SIG-M5 treated with dmso at 0.1 percent for 504 hours (cell line): ENCODE results near the gene SH3BGRL2.
"Not testable (repeated sequence)": the region's sequence is repeated elsewhere in the genome, so short reads cannot be mapped to it uniquely, and the experiment has no call there.

Experiments used
- DNase-seq: peaks from one replicate; lab custom pipeline; 2025; ENCODE audit not compliant: unreplicated experiment; lab: John Stamatoyannopoulos, UW

Gene SH3BGRL2

DNA sequence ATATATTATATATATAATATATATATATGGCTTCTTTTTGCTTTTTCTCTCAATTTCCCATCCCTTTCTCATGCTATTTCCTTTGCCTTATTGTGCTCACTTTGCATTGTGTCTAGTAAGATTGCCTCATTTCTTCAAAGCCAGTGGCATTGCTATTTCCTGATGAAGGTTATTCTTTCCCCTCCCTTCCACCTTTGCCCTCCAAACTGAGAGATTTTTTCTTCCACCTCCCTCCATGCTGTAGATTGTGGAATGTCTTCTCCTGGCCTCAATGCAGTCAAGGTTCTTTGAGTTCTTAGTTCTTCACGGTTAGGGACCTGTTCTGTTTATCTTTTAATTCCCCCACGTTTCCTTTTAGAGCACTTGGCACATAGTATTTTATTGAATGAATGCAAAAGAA lies 17.2 kb downstream of the SH3BGRL2 start:
- DNase-seq = no peak

DNA sequence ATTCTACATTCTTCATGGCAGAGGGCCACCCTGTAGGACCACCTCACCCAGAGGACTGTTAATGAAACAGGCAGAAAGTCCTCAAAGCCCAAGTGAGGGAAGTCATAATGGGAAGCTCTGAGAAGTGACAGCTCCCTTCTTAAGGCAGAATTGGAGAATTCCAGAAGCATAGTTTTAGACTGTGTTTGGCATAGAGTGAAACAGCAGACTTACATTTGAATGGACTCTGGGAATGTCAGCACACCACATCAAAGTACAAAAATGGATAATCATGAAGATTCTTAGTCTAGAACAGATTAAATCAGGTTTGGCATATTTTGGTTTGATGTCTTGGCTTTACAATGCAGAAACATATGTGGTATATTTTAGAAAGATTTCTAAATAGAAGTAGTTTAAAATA lies 17.9 kb downstream of the SH3BGRL2 start:
- DNase-seq = no peak

DNA sequence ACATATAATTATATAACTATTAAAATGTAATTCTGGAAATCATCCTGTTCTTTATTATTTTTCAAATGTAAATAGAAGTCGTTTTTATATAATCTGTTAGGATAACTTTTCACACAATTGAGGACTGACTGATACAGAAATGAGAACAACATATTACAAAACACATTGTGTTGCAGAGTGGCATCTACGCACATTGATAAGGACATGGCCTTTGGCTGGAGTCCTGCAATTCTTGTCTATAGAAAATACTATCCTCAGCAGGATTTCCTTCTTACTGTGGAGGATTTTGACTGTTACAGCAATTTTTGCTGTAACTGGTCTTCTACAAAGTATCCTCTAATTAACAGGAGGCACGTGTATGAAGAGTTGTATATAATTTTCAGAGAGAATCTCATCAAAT lies 19.8 kb downstream of the SH3BGRL2 start:
- no peak for DNase-seq

DNA sequence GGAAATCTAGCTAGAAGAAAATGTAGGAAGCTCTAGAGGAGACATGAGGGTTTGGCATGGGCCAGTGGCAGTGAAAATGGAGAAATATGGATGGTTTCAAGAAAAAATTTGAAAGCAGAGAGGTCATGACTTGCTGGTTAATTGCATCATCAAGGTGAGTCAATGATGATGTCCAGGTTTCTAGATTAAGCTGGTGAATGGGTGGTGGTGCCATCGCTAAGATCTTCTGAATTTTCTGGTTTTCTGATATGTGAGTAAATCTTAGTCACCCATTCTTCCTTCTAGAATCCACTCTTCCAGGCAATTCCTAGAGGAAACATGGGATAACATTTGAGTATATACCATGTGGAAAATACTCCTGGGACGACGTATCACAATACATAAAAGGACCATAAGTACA lies 25.0 kb downstream of the SH3BGRL2 start:
- no peak for DNase-seq

DNA sequence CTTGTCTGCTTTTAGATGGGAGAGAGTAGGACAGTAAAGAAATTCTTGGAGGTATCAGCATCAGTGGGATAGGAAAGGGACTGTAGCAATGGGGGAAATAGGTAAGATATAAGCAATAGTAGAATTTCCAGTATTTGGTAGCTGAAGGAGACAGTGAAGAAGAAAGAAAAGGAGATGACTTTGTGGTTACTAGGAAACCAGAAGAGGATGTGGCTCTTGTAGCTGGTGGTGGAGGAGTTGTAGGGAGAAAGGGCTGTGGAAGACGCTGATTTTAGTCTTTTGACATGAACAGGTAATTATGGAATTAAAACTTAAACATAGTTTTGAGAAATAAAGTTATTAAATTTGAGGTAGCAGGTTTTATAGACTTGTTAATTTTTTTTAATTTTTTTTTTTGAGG lies 26.1 kb downstream of the SH3BGRL2 start:
- no peak for DNase-seq

DNA sequence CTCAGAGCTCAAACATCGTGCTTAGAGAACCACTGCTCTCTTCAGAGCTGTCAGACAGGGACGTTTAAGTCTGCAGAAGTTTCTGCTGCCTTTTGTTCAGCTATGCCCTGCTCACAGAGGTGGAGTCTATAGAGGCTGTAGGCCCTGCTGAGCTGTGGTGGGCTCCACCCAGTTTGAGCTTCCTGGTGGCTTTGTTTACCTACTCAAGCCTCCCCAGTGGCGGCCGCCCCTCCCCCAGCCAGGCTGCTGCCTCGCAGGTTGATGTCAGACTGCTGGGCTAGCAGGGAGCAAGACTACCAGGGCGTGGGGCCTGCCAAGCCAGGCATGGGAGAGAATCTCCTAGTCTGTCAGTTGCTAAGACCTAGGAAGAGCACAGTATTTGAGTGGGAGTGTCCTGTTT lies 32.5 kb downstream of the SH3BGRL2 start:
- not testable (repeated sequence) for DNase-seq

DNA sequence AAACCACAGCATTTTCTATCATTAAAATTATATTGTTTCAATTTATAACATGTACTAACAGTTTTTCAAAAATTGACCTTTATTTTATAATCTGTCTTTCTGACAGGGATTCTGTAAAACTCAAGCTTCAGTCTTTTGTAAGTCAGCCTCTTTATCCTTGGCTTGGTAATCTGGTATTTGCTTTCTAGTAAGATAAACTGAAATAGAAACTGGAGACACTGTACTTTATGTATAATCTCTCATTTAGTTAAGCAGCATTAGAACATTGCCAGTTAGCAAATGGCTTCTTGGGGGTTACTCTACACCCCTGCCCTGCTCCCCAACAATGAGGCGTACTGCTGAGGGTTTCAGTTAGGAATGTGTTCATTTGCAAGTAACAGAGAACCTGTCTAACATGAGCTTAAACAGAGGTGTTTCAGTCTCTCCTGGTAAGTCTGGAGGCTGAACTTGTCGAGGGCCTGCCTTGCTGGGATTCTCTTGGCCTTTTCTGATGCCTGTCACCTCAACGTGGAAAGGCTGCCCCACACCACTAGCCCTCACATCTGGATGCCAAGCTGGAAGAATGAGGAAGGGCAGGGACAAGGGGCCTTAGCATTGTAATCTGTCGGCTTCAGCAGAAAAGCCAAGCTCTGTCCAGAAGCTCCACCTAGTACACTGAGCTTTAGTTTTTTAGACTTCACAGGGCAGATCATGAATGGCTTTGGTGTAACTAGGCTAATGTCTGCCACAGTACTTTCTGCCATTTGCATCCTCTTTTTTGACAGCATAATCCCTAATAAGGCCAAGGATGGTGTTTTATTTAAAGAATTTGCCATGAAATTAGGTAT lies 34.8 kb downstream of the SH3BGRL2 start:
- no peak for DNase-seq

DNA sequence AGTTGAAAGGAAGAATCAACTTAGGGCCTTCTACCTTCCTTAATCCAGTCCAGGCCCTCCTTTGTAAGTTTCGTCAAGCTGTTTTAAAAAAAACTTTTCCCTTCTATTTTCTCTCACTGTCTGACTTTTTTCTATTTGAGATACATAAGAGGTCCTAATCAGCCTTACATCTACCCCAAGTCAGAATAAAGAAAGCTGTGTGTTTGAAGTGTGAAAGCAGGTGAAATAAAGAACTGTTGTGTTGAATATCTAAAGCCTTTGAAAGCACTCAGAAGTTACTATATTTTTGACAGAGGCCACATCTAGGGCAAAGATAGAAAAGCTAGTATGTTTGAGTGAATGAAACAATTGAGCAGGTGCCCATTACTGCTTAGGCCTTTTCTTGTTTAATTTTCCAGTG lies 35.5 kb downstream of the SH3BGRL2 start:
- no peak for DNase-seq

DNA sequence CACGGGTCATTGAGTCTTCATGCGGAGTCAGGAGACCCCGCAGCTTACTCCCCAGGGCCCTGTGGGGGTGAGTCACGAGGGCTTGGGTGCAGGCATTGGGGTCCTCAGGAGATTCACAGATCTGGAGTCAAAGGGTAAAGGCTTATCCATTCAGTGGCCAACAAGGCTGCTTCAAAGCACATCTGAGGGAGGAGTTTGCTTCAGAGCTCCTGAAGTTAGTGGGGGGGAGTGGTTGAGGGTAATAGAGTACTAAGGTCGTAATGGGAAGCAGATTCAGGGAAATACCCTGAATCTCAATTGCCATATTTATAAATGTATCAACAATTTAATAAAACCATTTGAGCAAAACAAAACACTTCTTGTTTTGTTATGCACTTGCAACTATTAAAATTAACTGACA lies 37.3 kb downstream of the SH3BGRL2 start:
- DNase-seq = no peak

DNA sequence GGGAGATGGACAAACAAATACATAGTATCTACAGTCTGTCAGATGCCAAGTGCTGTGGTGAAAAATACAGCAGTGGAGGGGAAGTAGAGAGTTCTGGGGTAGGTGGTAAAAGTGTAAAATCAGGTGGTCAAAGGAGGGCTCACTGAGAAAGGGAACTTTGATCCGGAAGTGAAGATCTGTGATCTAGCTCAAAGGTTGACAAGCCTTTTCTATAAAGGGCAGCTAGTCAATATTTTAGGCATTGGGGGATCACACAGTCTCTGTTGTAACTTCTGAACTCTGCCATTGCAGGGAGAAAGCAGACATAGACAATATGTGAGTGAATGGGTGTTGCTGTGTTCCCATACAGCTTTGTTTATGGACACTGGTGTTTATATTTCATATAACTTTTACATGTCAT lies 38.6 kb downstream of the SH3BGRL2 start:
- no peak for DNase-seq

DNA sequence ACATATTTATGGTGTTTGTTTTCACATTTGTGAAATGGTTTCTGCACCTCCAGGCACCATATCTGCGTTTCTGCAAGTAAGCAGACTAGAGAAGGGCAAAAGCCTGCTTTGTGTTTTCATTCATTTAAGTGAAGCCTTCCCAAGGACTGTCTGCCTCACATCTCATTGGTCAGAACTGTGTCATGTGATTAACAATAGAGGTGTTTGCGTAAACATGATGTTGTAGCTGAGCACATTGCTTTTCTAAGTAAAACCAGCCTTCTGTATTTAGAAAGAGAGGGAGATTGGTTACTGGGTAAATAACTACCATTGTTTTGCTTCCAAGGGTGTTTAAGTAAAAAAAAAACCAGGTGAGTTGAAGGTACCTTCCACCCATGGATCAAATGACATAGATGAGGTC lies 39.7 kb downstream of the SH3BGRL2 start:
- DNase-seq = no peak

DNA sequence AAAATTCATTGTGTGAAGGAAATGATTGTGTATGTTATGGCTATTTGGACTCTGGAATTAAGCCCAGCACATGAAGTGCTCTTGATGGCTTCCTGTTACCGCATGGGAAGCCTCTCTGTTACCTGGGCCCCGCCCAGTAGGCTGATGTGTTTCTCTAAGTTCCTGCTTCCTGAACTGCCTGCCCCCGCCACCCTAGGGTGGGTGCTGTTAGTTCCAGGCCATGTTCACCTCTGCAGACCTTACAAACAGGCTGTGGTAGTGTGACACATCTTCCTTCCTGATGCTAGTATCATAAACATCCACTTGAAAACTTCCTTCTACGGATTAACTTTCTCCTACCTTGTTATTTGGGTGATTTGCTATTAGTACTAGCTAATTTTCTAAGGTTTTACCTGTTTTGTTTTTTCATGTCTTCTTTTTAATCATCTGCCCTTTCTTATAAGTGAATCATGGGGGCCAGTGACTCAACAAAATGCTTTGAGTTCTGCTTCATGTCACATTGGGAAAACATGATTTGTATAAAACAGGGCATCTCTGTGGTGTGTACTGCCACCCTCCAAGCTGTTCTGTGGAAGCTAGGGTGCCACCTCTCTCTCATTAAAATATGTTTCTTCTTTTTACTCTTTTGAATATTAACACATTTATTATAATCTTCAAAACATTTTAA lies 40.6 kb downstream of the SH3BGRL2 start:
- no peak for DNase-seq

DNA sequence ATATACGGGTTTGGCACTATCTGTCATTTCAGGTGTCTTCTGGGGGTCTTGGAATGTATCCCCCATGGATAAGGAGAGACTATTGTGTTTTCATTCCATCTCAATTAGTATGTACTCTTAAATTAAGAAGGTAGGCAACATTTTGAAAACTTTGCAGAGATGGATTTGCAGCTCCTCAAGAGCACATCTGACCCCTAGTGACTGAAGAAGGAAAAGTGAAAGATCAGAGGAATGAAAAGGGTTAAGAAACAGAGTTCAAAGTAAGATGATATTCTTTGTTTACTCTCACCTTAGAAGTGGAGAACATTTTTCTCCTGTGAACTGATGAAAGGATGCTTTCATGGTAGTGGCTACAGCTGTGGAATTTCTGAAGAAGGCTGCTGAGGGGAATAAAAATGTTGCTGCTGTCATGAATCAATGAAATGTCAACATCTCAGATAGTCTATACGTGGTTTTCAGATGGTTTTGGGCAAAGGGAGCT lies 41.5 kb downstream of the SH3BGRL2 start:
- DNase-seq = peak; percentile 12

DNA sequence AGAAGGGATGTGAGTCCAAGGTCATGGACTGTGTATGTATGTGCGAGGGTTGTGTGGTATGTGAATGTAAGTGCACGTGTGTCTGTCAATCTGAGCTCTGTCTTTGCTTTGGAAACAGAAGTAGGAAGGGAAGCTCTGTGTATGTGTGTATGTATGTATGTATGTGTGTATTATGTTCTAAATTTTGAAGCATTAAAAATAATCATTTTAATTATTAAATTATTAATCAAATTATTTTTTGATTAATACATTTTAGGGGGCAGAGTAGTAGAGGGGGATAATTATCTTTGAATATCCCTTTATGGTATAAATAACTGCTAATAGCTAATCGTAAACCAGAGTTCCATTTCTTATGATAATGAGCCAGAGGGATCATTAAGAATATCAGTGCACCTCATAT lies 42.8 kb downstream of the SH3BGRL2 start:
- DNase-seq = no peak

DNA sequence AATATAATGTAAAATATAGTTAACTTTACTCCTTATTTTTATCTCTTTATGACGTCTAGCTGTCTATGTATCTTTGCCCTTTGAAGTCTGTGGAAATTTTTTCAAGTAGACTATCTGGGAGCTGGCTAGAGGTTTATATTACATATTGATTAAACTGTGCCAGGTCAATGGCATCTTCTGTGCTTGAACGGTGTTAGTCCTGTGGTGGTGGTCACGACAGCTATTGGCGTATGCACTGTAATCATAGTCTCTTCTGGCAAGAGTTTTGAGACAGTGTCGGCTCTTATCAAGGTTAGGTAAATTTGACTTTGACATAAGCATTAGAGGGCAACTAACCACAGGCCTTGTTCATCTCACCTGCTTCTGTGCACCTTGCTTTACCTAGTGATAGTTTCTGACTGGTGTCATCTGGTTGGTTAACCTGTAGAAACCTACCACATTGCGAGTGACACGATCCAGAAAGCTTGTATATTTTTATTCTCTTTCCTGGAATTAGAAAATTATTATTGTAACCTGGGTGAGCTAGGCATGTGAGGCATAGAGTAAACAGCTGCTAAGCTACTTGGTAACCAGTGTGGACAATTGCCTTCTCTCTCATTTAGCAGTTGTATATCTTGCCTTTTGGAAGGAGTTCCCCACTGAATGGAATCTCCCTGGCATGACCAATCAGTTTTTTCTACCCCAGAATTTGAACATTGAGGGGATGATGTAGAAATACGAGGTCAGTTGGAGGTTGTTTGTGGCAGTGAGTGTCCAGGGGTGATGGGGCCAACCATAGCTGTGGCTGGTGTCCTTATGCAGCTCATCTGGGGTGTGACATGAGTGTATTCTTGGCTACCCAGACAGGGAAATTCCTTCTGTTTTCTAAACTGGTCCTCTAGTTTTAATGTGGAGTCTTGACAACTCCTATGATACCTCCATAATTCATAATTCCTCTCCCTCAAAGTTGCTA lies 45.9 kb downstream of the SH3BGRL2 start:
- no peak for DNase-seq

DNA sequence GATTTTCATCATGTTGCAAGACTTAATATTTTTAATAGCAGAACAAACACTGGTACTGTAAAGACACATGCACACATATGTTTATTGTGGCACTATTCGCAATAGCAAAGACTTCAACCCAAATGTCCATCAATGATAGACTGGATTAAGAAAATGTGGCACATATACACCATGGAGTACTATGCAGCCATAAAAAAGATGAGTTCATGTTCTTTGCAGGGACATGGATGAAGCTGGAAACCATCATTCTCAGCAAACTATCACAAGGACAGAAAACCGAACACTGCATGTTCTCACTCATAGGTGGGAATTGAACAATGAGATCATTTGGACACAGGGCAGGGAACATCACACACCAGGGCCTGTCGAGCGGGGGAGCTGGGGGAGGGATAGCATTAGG lies 51.6 kb downstream of the SH3BGRL2 start:
- DNase-seq = not testable (repeated sequence)

DNA sequence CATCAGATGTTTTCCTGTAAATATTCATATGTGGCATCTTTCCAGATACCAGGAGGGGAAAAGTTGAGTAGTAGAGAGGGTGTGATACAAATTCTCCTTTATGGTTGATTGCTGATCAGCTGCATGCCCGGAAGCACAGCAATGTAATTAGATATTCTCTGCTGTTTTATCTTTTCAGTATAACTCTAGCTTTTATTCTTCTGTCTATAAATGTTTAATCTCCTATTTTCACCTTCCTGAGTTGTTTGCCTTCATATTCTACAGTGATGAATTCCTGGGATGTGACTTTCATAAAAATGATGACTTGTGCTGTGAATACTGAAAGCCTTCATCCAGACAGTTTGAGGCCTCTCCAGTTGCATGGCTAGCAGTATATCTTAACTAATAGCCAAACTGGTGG lies 53.7 kb downstream of the SH3BGRL2 start:
- no peak for DNase-seq

DNA sequence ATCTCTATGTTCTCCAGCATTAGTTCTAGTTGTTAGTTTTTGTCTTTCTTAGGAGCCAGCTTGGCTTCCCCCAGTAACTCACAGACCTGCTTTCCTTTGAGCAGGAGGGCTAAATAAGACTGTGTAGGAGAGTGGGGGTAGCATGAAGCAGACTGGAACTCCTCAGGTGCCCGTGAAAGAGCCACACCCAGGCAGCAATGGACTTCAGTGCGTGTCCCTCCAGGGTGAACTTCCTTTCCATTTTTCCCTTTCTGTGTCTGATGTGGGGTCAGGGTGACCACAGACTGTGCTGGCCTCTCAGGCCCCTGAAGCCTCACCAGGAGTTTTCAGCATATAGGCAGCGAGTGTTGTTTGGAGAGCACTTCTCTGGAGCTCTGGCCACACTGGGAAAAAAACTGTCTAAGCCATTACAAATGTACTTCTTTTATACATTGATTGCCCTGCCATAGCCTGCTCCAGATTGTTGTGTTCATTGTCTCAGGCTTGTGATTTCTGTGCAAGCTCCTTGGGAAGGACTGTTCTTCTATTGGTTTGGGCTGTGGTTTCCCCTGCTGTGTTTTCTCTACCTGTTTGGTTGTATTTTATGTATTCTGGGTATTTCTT lies 55.7 kb downstream of the SH3BGRL2 start:
- no peak for DNase-seq

DNA sequence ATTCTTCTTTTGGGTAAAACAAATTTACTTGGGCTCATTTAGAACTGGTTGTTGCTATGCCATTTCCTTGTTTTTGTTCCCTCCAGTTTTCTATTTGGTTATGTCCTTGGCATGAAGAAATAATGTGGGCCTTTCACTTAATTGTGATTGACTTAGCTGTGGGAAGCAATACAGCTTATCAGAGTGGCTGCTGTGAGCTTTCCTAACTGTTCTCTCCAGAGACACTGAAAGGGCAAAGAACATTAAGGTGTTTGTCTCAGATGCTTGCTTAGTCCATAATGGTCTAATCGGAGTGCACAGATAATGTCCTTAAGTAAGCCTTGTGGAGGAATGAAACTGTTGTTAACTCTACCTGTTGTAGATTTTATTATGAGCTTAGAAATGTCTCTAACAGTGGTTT lies 56.6 kb downstream of the SH3BGRL2 start:
- DNase-seq = no peak

DNA sequence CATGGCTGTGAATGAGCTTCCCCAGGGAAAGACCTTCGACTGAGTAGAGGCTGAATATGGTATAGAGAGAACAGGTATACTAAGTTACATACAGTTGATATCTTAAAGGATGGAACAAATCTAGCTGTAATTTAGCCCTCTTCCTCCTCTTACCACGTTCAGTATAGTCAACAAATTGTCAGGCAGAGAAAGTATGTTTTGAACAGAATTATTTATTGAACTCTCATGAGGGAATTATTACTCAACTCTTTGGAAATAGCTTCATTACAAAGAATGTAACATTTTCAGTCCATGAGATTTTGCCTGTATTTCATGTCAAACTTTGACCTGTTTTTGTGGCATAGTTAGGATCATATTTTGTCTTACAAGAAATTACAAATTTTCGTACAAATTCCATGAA lies 63.0 kb downstream of the SH3BGRL2 start:
- DNase-seq = no peak
